HepG2 (cell line): ENCODE measurements around the gene LTB4R. TPM values are rescaled to one million over a fixed set of nuclear protein-coding genes. Genes with fewer than 3 reads are reported as not detected.

Source experiments
- ATAC-seq: fragments of 200-7000 bp; cut with Tn5 transposase; 3 replicates; pipeline ENCODE4 v1.9.1; 2020; ENCODE audit warnings: mild to moderate bottlenecking, moderate library complexity
- BruUV-seq: library from RNA; stranded (reverse); fragments of 400-500 nt; replicated peaks from 2 replicates; lab custom pipeline; 2021; lab: Mats Ljungman, UMichigan
- CTCF ChIA-PET: fragments of 300-600 bp; formaldehyde crosslinking; extraction: SDS; loops from one replicate; lab custom pipeline; 2021; ENCODE audit warnings: low total read pairs, inconsistent platforms, low intra/inter-chr PET ratio; lab: Yijun Ruan, JAX
- POLR2A ChIA-PET: fragments of 350-600 bp; sonication (Branson Sonifier 250); formaldehyde crosslinking; loops from one replicate; lab custom pipeline; 2020; ENCODE audit warnings: antibody characterized with exemption, inconsistent platforms; lab: Yijun Ruan, JAX
- DNase-seq: peaks from one replicate; pipeline ENCODE4 v3.0.0-alpha.2; 2015; ENCODE audit warnings: low spot score
- FAIRE-seq: peaks from 3 replicates; lab custom pipeline; 2011; peaks lifted over from hg19 to GRCh38; lab: Jason Lieb, UNC
- H2AFZ ChIP-seq: one replicate; pipeline ENCODE4 v1.6.1; 2011; ENCODE audit warnings: low read length, inconsistent platforms
- H3K27ac ChIP-seq: fragments of 300-600 bp; 3 replicates; pipeline ENCODE4 v1.8.0; 2011; ENCODE audit warnings: mixed run types, mild to moderate bottlenecking, mixed read lengths, low read length, inconsistent platforms; ENCODE audit not compliant: insufficient read depth; ENCODE audit errors: extremely low read length
- H3K27me3 ChIP-seq, 2 experiments: fragments of 200-600 bp in 1 of 2; 2 replicates in 1 of 2; 3 replicates in 1 of 2; pipeline versions ENCODE4 v1.6.0 to v1.8.0; 2011; ENCODE audit warnings: low read length in 2 of 2, mild to moderate bottlenecking in 2 of 2, moderate library complexity in 2 of 2, inconsistent platforms in 1 of 2; ENCODE audit not compliant: insufficient read depth in 2 of 2, control insufficient read depth in 1 of 2
- H3K36me3 ChIP-seq, 2 experiments: fragments of 200-600 bp in 1 of 2; replicated peaks in 1 of 2; 2 replicates in 1 of 2; 3 replicates in 1 of 2; pipeline versions ENCODE4 v1.5.1 to v1.8.0; 2011; ENCODE audit warnings: low read length in 2 of 2, inconsistent platforms in 1 of 2; ENCODE audit not compliant: insufficient read depth in 2 of 2, control insufficient read depth in 1 of 2
- H3K4me1 ChIP-seq: 2 replicates; pipeline ENCODE4 v1.5.1; 2012; ENCODE audit warnings: low read length, inconsistent platforms; ENCODE audit not compliant: insufficient read depth
- H3K4me2 ChIP-seq: 2 replicates; pipeline ENCODE4 v1.6.0; 2011; ENCODE audit warnings: low read depth, low read length, inconsistent platforms
- H3K4me3 ChIP-seq, 3 experiments: fragments of 200-600 bp in 1 of 3; sonication (generic), shearing (Covaris generic) in 1 of 3; replicated peaks in 1 of 3; 2 replicates each; pipeline ENCODE4 v1.5.1; 2011 to 2016; ENCODE audit warnings: low read length in 3 of 3, inconsistent platforms in 2 of 3, low read depth in 2 of 3, mild to moderate bottlenecking in 2 of 3, control low read depth in 1 of 3, mixed read lengths in 1 of 3; ENCODE audit not compliant: insufficient read depth in 1 of 3
- H3K79me2 ChIP-seq: one replicate; pipeline ENCODE4 v1.6.1; 2011; ENCODE audit warnings: low read length, inconsistent platforms; ENCODE audit not compliant: insufficient read depth
- H3K9ac ChIP-seq: 2 replicates; pipeline ENCODE4 v1.6.0; 2011; ENCODE audit warnings: mild to moderate bottlenecking, low read depth, low read length, inconsistent platforms; ENCODE audit not compliant: insufficient read depth
- H3K9me3 ChIP-seq: 2 replicates; pipeline ENCODE4 v1.5.1; 2012; ENCODE audit warnings: mild to moderate bottlenecking, low read length
- H4K20me1 ChIP-seq: 2 replicates; pipeline ENCODE4 v1.6.0; 2011; ENCODE audit warnings: inconsistent platforms, mild to moderate bottlenecking, low read length, moderate library complexity; ENCODE audit not compliant: insufficient read depth
- FUBP1 ChIP-seq: sonication (generic); formaldehyde crosslinking; IDR thresholded peaks from 2 replicates; pipeline ENCODE4 v1.5.1; 2020; ENCODE audit warnings: missing genetic modification reagents, mild to moderate bottlenecking, borderline replicate concordance
- NONO ChIP-seq, 2 experiments: fragments of 450-650 bp in 1 of 2; sonication (generic) in 1 of 2; formaldehyde crosslinking in 1 of 2; IDR thresholded peaks in 1 of 2; conservative IDR thresholded peaks in 1 of 2; 2 replicates each; pipeline versions ENCODE4 v1.6.1 to v1.8.0; 2017 to 2022; ENCODE audit warnings: mild to moderate bottlenecking in 1 of 2, missing genetic modification reagents in 1 of 2, moderate library complexity in 1 of 2
- POGZ ChIP-seq: sonication (generic); formaldehyde crosslinking; IDR thresholded peaks from 2 replicates; pipeline ENCODE4 v1.4.0; 2020; ENCODE audit warnings: mild to moderate bottlenecking, missing genetic modification reagents
- SATB2 ChIP-seq: sonication (generic); formaldehyde crosslinking; IDR thresholded peaks from 2 replicates; pipeline ENCODE4 v1.5.0; 2020; ENCODE audit warnings: missing genetic modification reagents
- TAF15 ChIP-seq: fragments of 200-400 bp; formaldehyde crosslinking; IDR thresholded peaks from one replicate; pipeline ENCODE4 v1.6.1; 2018; ENCODE audit warnings: mild to moderate bottlenecking, low read depth, low read length; ENCODE audit not compliant: poor library complexity, severe bottlenecking
- ZBTB43 ChIP-seq: sonication (generic); formaldehyde crosslinking; conservative IDR thresholded peaks from 2 replicates; pipeline ENCODE4 v1.4.0; 2020; ENCODE audit warnings: missing genetic modification reagents
- ZNF230 ChIP-seq: sonication (generic); formaldehyde crosslinking; IDR thresholded peaks from 2 replicates; pipeline ENCODE4 v1.4.0; 2020; ENCODE audit warnings: mild to moderate bottlenecking, missing genetic modification reagents
- ZNF276 ChIP-seq: sonication (generic); formaldehyde crosslinking; IDR thresholded peaks from 2 replicates; pipeline ENCODE4 v1.4.0; 2020; ENCODE audit warnings: mild to moderate bottlenecking, low read depth, missing genetic modification reagents
- ZNF780A ChIP-seq: sonication (generic); formaldehyde crosslinking; IDR thresholded peaks from 2 replicates; pipeline ENCODE4 v1.8.0; 2022; ENCODE audit warnings: mild to moderate bottlenecking, missing genetic modification reagents, moderate library complexity
- WGBS: methylation state at CpG from one replicate; pipeline ENCODE4 v1.1.6; 2017; ENCODE audit warnings: low lambda C conversion rate; 5-methylcytosine and 5-hydroxymethylcytosine counted together
- in situ Hi-C: cut with HindIII; loops from 2 replicates; pipeline ENCODE4 v1.10.0; 2017; ENCODE audit warnings: low pct_unique_long_range_greater_than_20kb; ENCODE audit not compliant: extremely low pct_ligation_motif_present
- intact Hi-C: fragments of 100-400 bp; cut with micrococcal nuclease; formaldehyde crosslinking; loops from one replicate; pipeline ENCODE4 v1.10.0; 2022; ENCODE audit not compliant: unreplicated experiment
- polyA plus RNA-seq, 8 experiments: library from polyadenylated mRNA; depleted of rRNA in 3 of 8; stranded (reverse) in 7 of 8; unstranded in 1 of 8; fragments of >200 nt; fragmentation: Illumina TruSeq in 4 of 8; extraction: Trizol in 4 of 8; gene quantifications; 2 replicates each; pipeline versions ENCODE4 v1.2.1 to v1.2.3, GENCODE V29; 2011 to 2016; ENCODE audit warnings: low read depth in 4 of 8, missing spikeins in 1 of 8, mixed read lengths in 1 of 8; ENCODE audit not compliant: insufficient read depth in 1 of 8
- total RNA-seq, 5 experiments: library from RNA; depleted of rRNA; stranded (reverse); fragments of >200 nt; fragmentation: Illumina TruSeq; extraction: Trizol; gene quantifications; 2 replicates each; pipeline ENCODE4 v1.2.3, GENCODE V29; 2016; ENCODE audit warnings: low read depth in 1 of 5
- TF ChIP-seq, protein P1 (sequence below): sonication (generic); formaldehyde crosslinking; IDR thresholded peaks from 2 replicates; pipeline ENCODE4 v1.5.0; 2020; ENCODE audit warnings: mild to moderate bottlenecking, missing genetic modification reagents
- TF ChIP-seq, protein P2 (sequence below): sonication (generic); formaldehyde crosslinking; IDR thresholded peaks from 2 replicates; pipeline ENCODE4 v1.4.0; 2020; ENCODE audit warnings: missing genetic modification reagents
- TF ChIP-seq, protein P3 (sequence below): sonication (generic); formaldehyde crosslinking; IDR thresholded peaks from 2 replicates; pipeline ENCODE4 v1.4.0; 2020; ENCODE audit warnings: missing genetic modification reagents

The LTB4R gene
- total and polyA plus RNA-seq, 2 of the 13 experiments (the other 11 are each of a cell fraction or from before 2014, with no cell fraction given): 3.2 to 8.2 TPM

DNA sequence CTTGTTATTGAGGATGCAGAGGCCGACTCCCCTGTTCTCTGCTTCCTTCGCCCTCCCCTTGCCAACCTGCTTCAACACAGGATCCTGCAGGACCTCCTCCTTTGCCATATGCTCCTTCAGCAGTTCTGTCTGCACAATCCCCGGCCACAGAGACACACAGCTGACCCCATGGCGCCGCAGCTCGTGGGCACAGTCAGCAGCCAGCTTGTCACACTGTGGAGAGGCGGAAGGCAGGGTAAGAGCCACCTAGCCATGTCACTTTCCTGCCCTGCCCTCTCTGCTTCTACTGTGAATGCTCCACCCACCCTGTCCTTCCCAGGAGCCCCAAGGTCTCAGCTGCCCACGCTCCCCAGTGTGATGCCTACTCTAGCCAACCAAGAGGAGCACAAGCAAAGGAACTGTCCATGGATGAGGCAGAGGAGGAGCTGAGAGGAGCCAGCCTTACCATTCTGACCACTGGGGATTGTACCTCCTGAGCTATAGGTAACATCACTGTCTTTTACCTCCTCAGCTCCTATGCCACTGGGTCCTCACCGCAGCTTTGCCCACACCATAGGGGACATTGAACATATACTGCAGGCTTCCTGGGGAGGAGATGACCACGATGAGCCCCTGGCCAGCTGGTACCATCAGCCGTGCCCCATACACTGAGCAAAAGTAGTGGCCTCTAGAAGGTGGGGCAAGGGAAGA, 19.0 kb upstream of the LTB4R start:
- no TSS peak for BruUV-seq
- peaks cover 4% of the 10 kb centered on the region for H3K79me2 ChIP-seq
- ChIA-PET CTCF (no interaction called here), POLR2A (interaction anchor here (0.7 to 24.7 kb wide), 8 partner anchors 10 to 131 kb away, joined by 3 to 850 read pairs (median 4); partner anchors contain the start of genes CHMP4A, GMPR2, IRF9 and NEDD8)
- H3K4me3 ChIP-seq: no peak overlapping the region
- no peak overlapping the region for H2AFZ ChIP-seq
- peaks cover 20% of the 10 kb centered on the region for H3K4me1 ChIP-seq
- DNase-seq: no peak
- no peaks in the 10 kb centered on the region for H3K9me3 ChIP-seq
- 97% methylated on average over 11 of the region's 11 CpGs for WGBS
- no peak overlapping the region for H3K27ac ChIP-seq
- intact Hi-C loops (loop anchor here (10.0 kb wide), 1 partner anchor 987 kb away; the partner anchor contains the start of genes BCL2L2 and PPP1R3E), in situ Hi-C loops (no loop called here)
- no peak overlapping the region for H3K4me2 ChIP-seq
- no peak overlapping the region for H3K9ac ChIP-seq
- no peak for ATAC-seq
- FAIRE-seq: no peak
- no peaks in the 10 kb centered on the region for H3K27me3 ChIP-seq
- H3K36me3 ChIP-seq: peaks cover 50 to 69% of the 10 kb centered on the region in 2 experiments
- no peaks in the 10 kb centered on the region for H4K20me1 ChIP-seq
- TF ChIP-seq ZNF780A (CRISPR knock-in tag): no peak
- TF ChIP-seq, protein P1, sequence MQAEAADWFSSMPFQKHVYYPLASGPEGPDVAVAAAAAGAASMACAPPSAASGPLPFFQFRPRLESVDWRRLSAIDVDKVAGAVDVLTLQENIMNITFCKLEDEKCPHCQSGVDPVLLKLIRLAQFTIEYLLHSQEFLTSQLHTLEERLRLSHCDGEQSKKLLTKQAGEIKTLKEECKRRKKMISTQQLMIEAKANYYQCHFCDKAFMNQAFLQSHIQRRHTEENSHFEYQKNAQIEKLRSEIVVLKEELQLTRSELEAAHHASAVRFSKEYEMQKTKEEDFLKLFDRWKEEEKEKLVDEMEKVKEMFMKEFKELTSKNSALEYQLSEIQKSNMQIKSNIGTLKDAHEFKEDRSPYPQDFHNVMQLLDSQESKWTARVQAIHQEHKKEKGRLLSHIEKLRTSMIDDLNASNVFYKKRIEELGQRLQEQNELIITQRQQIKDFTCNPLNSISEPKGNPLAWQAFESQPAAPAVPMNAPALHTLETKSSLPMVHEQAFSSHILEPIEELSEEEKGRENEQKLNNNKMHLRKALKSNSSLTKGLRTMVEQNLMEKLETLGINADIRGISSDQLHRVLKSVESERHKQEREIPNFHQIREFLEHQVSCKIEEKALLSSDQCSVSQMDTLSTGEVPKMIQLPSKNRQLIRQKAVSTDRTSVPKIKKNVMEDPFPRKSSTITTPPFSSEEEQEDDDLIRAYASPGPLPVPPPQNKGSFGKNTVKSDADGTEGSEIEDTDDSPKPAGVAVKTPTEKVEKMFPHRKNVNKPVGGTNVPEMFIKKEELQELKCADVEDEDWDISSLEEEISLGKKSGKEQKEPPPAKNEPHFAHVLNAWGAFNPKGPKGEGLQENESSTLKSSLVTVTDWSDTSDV: peak; percentile 64; the same call in 1 of the 2 replicates
- TF ChIP-seq, protein P2, sequence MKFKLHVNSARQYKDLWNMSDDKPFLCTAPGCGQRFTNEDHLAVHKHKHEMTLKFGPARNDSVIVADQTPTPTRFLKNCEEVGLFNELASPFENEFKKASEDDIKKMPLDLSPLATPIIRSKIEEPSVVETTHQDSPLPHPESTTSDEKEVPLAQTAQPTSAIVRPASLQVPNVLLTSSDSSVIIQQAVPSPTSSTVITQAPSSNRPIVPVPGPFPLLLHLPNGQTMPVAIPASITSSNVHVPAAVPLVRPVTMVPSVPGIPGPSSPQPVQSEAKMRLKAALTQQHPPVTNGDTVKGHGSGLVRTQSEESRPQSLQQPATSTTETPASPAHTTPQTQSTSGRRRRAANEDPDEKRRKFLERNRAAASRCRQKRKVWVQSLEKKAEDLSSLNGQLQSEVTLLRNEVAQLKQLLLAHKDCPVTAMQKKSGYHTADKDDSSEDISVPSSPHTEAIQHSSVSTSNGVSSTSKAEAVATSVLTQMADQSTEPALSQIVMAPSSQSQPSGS (CRISPR knock-in tag): no peak
- TF ChIP-seq ZBTB43: no peak
- TF ChIP-seq POGZ (CRISPR knock-in tag): no peak
- no peak for TF ChIP-seq TAF15
- TF ChIP-seq ZNF230 (CRISPR knock-in tag): no peak
- TF ChIP-seq FUBP1 (CRISPR knock-in tag): no peak
- no peak for TF ChIP-seq SATB2
- TF ChIP-seq NONO (IDR thresholded peaks at IDR 0.05): no peak
- 0 out of 2 replicates have a peak, but pooled peaks have one; percentile 6 for TF ChIP-seq NONO (CRISPR knock-in tag; conservative IDR thresholded peaks at IDR 0.05)
- TF ChIP-seq, protein P3, sequence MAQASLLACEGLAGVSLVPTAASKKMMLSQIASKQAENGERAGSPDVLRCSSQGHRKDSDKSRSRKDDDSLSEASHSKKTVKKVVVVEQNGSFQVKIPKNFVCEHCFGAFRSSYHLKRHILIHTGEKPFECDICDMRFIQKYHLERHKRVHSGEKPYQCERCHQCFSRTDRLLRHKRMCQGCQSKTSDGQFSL (CRISPR knock-in tag): no peak
- no peak for TF ChIP-seq ZNF276 (CRISPR knock-in tag)
